H9 (cell line): ENCODE results near the gene RMND5B. TPM values are rescaled to one million over a fixed set of nuclear protein-coding genes. Genes with fewer than 3 reads are reported as not detected.

ENCODE experiments used
- DNase-seq: peaks from one replicate; pipeline ENCODE4 v3.0.0-alpha.2; 2017
- H2AFZ ChIP-seq: one replicate; pipeline ENCODE4 v1.6.1; 2013; ENCODE audit warnings: mild to moderate bottlenecking, low read length, control low read depth, moderate library complexity
- H2AK5ac ChIP-seq: 2 replicates; pipeline ENCODE4 v1.6.1; 2013; ENCODE audit warnings: low read length, control low read depth, mixed read lengths; ENCODE audit not compliant: insufficient read length
- H2BK120ac ChIP-seq: one replicate; pipeline ENCODE4 v1.6.1; 2013; ENCODE audit warnings: low read depth, mild to moderate bottlenecking, low read length, control low read depth, inconsistent platforms; ENCODE audit not compliant: poor library complexity, severe bottlenecking
- H2BK12ac ChIP-seq: 2 replicates; pipeline ENCODE4 v1.6.1; 2013; ENCODE audit warnings: low read length, control low read depth, mixed read lengths, low read depth; ENCODE audit not compliant: insufficient read length
- H2BK15ac ChIP-seq: 2 replicates; pipeline ENCODE4 v1.6.1; 2013; ENCODE audit warnings: low read depth, low read length, control low read depth
- H2BK20ac ChIP-seq: one replicate; pipeline ENCODE4 v1.6.1; 2013; ENCODE audit warnings: low read depth, mild to moderate bottlenecking, low read length, control low read depth, inconsistent platforms; ENCODE audit not compliant: poor library complexity, severe bottlenecking
- H2BK5ac ChIP-seq: 2 replicates; pipeline ENCODE4 v1.6.1; 2013; ENCODE audit warnings: low read length, control low read depth, mixed read lengths; ENCODE audit not compliant: insufficient read length
- H3K14ac ChIP-seq: 2 replicates; pipeline ENCODE4 v1.6.1; 2013; ENCODE audit warnings: low read length, control low read depth; ENCODE audit not compliant: insufficient read depth
- H3K18ac ChIP-seq: 2 replicates; pipeline ENCODE4 v1.6.1; 2013; ENCODE audit warnings: low read depth, mild to moderate bottlenecking, mixed read lengths, low read length, control low read depth; ENCODE audit not compliant: insufficient read length
- H3K23ac ChIP-seq: 2 replicates; pipeline ENCODE4 v1.6.1; 2013; ENCODE audit warnings: low read length, control low read depth, mixed read lengths, low read depth; ENCODE audit not compliant: insufficient read length
- H3K23me2 ChIP-seq: 2 replicates; pipeline ENCODE4 v1.6.1; 2013; ENCODE audit warnings: low read depth, mild to moderate bottlenecking, mixed read lengths, low read length, control low read depth; ENCODE audit not compliant: insufficient read length, poor library complexity, severe bottlenecking
- H3K27ac ChIP-seq: 2 replicates; pipeline ENCODE4 v1.5.1; 2013; ENCODE audit warnings: low read length, control low read depth, mixed read lengths, low read depth; ENCODE audit not compliant: insufficient read length
- H3K27me3 ChIP-seq: 2 replicates; pipeline ENCODE4 v1.6.1; 2013; ENCODE audit warnings: low read length, control low read depth, inconsistent platforms; ENCODE audit not compliant: insufficient read depth
- H3K4ac ChIP-seq: 2 replicates; pipeline ENCODE4 v1.6.1; 2013; ENCODE audit warnings: low read depth, mild to moderate bottlenecking, control low read depth, inconsistent platforms, low read length, moderate library complexity
- H3K4me1 ChIP-seq: 2 replicates; pipeline ENCODE4 v1.6.1; 2013; ENCODE audit warnings: low read length, control low read depth, inconsistent platforms; ENCODE audit not compliant: insufficient read depth
- H3K4me2 ChIP-seq: 2 replicates; pipeline ENCODE4 v1.6.1; 2013; ENCODE audit warnings: low read length, control low read depth, mixed read lengths; ENCODE audit not compliant: insufficient read length, insufficient read depth
- H3K56ac ChIP-seq: 2 replicates; pipeline ENCODE4 v1.6.1; 2013; ENCODE audit warnings: low read depth, mild to moderate bottlenecking, mixed read lengths, low read length, control low read depth; ENCODE audit not compliant: insufficient read length
- H3K79me1 ChIP-seq: 2 replicates; pipeline ENCODE4 v1.6.1; 2013; ENCODE audit warnings: low read depth, mild to moderate bottlenecking, moderate library complexity, low read length, control low read depth, inconsistent platforms; ENCODE audit not compliant: insufficient read depth, poor library complexity, severe bottlenecking
- H3K79me2 ChIP-seq: 2 replicates; pipeline ENCODE4 v1.6.1; 2013; ENCODE audit warnings: low read length, control low read depth, inconsistent platforms; ENCODE audit not compliant: insufficient read depth
- H3K9ac ChIP-seq: 2 replicates; pipeline ENCODE4 v1.6.1; 2013; ENCODE audit warnings: low read length, control low read depth, mixed read lengths; ENCODE audit not compliant: insufficient read length; ENCODE audit errors: extremely low read depth
- H3K9me3 ChIP-seq: one replicate; pipeline ENCODE4 v1.6.1; 2013; ENCODE audit warnings: low read depth, low read length, inconsistent platforms; ENCODE audit not compliant: control insufficient read depth
- H3T11ph ChIP-seq: one replicate; pipeline ENCODE4 v1.6.1; 2013; ENCODE audit warnings: mild to moderate bottlenecking, low read length, control low read depth, inconsistent platforms
- H4K20me1 ChIP-seq: one replicate; pipeline ENCODE4 v1.6.1; 2013; ENCODE audit not compliant: control insufficient read depth, insufficient read length, insufficient read depth
- H4K5ac ChIP-seq: 2 replicates; pipeline ENCODE4 v1.6.1; 2013; ENCODE audit warnings: low read depth, mild to moderate bottlenecking, mixed read lengths, low read length, control low read depth; ENCODE audit not compliant: insufficient read length
- H4K8ac ChIP-seq: replicated peaks from 2 replicates; pipeline ENCODE4 v1.6.1; 2013; ENCODE audit warnings: low read length, control low read depth, mixed read lengths, low read depth; ENCODE audit not compliant: insufficient read length
- H4K91ac ChIP-seq: 2 replicates; pipeline ENCODE4 v1.6.1; 2013; ENCODE audit warnings: low read depth, mild to moderate bottlenecking, moderate library complexity, mixed read lengths, low read length, control low read depth; ENCODE audit not compliant: insufficient read length
- H3K27ac Mint-ChIP-seq, 3 experiments: 2 replicates in 2 of 3; 3 replicates in 1 of 3; pipeline ENCODE4 v1.8.0; 2020 to 2021; ENCODE audit warnings: mixed read lengths in 3 of 3, mild to moderate bottlenecking in 1 of 3, moderate library complexity in 1 of 3
- H3K27me3 Mint-ChIP-seq: 2 replicates; pipeline ENCODE4 v1.8.0; 2021; ENCODE audit warnings: low read depth, mild to moderate bottlenecking, moderate library complexity, mixed read lengths
- H3K36me3 Mint-ChIP-seq, 3 experiments: 2 replicates in 2 of 3; 3 replicates in 1 of 3; pipeline ENCODE4 v1.8.0; 2020 to 2021; ENCODE audit warnings: low read depth in 3 of 3, mixed read lengths in 3 of 3; ENCODE audit not compliant: insufficient read depth in 1 of 3
- H3K4me1 Mint-ChIP-seq, 2 experiments: 2 replicates each; pipeline ENCODE4 v1.8.0; 2020; ENCODE audit warnings: mixed read lengths in 2 of 2
- H3K4me3 Mint-ChIP-seq, 2 experiments: 2 replicates in 1 of 2; 3 replicates in 1 of 2; pipeline ENCODE4 v1.8.0; 2020 to 2021; ENCODE audit warnings: mild to moderate bottlenecking in 2 of 2, mixed read lengths in 2 of 2, moderate library complexity in 1 of 2
- H3K9me3 Mint-ChIP-seq, 2 experiments: 2 replicates in 1 of 2; 3 replicates in 1 of 2; pipeline ENCODE4 v1.8.0; 2020; ENCODE audit warnings: mild to moderate bottlenecking in 2 of 2, mixed read lengths in 2 of 2, moderate library complexity in 1 of 2
- WGBS: extraction: QIAGEN DNeasy Blood & Tissue Kit; methylation state at CpG from one replicate; pipeline ENCODE4 v1.1.7; 2013; ENCODE audit warnings: missing lambda C conversion rate, low lambda C conversion rate, mixed read lengths; ENCODE audit not compliant: insufficient read length; ENCODE audit errors: extremely low coverage; 5-methylcytosine and 5-hydroxymethylcytosine counted together
- total RNA-seq: library from RNA; stranded (reverse); gene quantifications from 2 replicates; pipeline ENCODE4 v1.2.1, GENCODE V29; 2021
- TF ChIP-seq, protein P1 (sequence below): fragments of 200-600 bp; sonication (generic); conservative IDR thresholded peaks from 3 replicates; pipeline ENCODE4 v1.8.0; 2021; ENCODE audit warnings: antibody characterized with exemption, mild to moderate bottlenecking

Gene RMND5B
- total RNA-seq, 1 experiment from 2014 or later = 86.4 TPM

DNA sequence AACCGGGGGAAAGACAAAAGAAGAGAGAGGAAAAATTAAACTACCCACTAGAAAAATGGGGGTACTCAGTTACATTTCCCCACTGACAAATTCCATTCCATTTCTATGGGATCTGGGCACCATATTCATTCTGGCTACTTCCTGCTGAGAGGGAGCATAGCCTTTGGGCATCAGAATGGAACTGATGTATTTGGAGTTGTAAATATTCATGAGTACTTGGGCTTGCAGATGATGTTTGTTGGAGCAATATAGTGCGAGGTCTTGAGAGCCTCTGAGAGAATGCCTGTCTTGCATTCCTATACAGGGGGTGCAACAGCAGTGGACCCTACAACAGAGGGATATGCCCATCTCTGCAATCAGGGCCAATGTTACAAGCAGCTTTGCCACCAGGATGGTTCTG, 39.6 kb downstream of the RMND5B start:
- H3K56ac ChIP-seq = no peak overlapping the region
- H3K4ac ChIP-seq = no peak overlapping the region
- peak overlapping the region in 1 of 3 experiments; percentile 41; a peak in 1 of 7 replicates for H3K27ac Mint-ChIP-seq
- TF ChIP-seq, protein P1, sequence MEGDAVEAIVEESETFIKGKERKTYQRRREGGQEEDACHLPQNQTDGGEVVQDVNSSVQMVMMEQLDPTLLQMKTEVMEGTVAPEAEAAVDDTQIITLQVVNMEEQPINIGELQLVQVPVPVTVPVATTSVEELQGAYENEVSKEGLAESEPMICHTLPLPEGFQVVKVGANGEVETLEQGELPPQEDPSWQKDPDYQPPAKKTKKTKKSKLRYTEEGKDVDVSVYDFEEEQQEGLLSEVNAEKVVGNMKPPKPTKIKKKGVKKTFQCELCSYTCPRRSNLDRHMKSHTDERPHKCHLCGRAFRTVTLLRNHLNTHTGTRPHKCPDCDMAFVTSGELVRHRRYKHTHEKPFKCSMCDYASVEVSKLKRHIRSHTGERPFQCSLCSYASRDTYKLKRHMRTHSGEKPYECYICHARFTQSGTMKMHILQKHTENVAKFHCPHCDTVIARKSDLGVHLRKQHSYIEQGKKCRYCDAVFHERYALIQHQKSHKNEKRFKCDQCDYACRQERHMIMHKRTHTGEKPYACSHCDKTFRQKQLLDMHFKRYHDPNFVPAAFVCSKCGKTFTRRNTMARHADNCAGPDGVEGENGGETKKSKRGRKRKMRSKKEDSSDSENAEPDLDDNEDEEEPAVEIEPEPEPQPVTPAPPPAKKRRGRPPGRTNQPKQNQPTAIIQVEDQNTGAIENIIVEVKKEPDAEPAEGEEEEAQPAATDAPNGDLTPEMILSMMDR = no peak
- H4K8ac ChIP-seq = no peak overlapping the region
- no peak overlapping the region for H2BK15ac ChIP-seq
- H2BK120ac ChIP-seq = no peak overlapping the region
- DNase-seq = no peak
- no peak overlapping the region for H3K4me2 ChIP-seq
- peaks cover 7% of the 10 kb centered on the region; the same call in 1 of the 2 replicates for H3K4me1 ChIP-seq
- no peaks in the 10 kb centered on the region for H3K27me3 ChIP-seq
- H2AK5ac ChIP-seq = no peak overlapping the region
- H3K79me1 ChIP-seq = no peaks in the 10 kb centered on the region
- no peak overlapping the region for H3K9ac ChIP-seq
- no peak overlapping the region for H3K14ac ChIP-seq
- H2AFZ ChIP-seq = no peak overlapping the region
- no peak overlapping the region for H3K18ac ChIP-seq
- no peaks in the 10 kb centered on the region for H3K23me2 ChIP-seq
- no peak overlapping the region for H4K5ac ChIP-seq
- H4K20me1 ChIP-seq = no peaks in the 10 kb centered on the region
- peaks cover 11 to 14% of the 10 kb centered on the region in 2 experiments; a peak in 3 of 4 replicates for H3K4me1 Mint-ChIP-seq
- H3K23ac ChIP-seq = no peak overlapping the region
- H3K36me3 Mint-ChIP-seq = peaks cover 0 to 2% (median 0%) of the 10 kb centered on the region in 3 experiments; a peak in 1 of 7 replicates
- no peak overlapping the region for H4K91ac ChIP-seq
- H2BK12ac ChIP-seq = no peak overlapping the region
- no peak overlapping the region for H3T11ph ChIP-seq
- no peaks in the 10 kb centered on the region for H3K27me3 Mint-ChIP-seq
- H3K27ac ChIP-seq = no peak overlapping the region
- H2BK20ac ChIP-seq = no peak overlapping the region
- H3K9me3 Mint-ChIP-seq = no peaks in the 10 kb centered on the region
- no peaks in the 10 kb centered on the region for H3K9me3 ChIP-seq
- no CpG with 5 or more reads among the region's 2 CpGs for WGBS
- no peak overlapping the region for H2BK5ac ChIP-seq
- no peaks in the 10 kb centered on the region for H3K79me2 ChIP-seq
- no peak overlapping the region for H3K4me3 Mint-ChIP-seq
